Ovary (tissue), 9 donors: ENCODE results near the gene NSFL1C. TPM values are rescaled to one million over a fixed set of nuclear protein-coding genes. Genes with fewer than 3 reads are reported as not detected.

Experiments used
- DNase-seq, 5 donors: peaks; one replicate each; pipeline ENCODE4 v3.0.0-alpha.2; 2019 to 2020
- H3K27ac ChIP-seq, 2 donors: fragments of 200-600 bp; one replicate each; pipeline versions ENCODE4 v1.5.1 to v1.8.0; 2019 to 2022
- H3K27me3 ChIP-seq: fragments of 200-600 bp; one replicate; pipeline ENCODE4 v1.8.0; 2022
- H3K36me3 ChIP-seq: fragments of 200-600 bp; sonication (generic); one replicate; pipeline ENCODE4 v1.5.1; 2019
- H3K4me1 ChIP-seq: one replicate; pipeline ENCODE4 v1.8.1; 2013; ENCODE audit warnings: mild to moderate bottlenecking, moderate library complexity; ENCODE audit not compliant: insufficient read depth
- H3K4me3 ChIP-seq: fragments of 200-600 bp; sonication (generic); one replicate; pipeline ENCODE4 v1.5.1; 2017
- H3K9me3 ChIP-seq, 2 donors: fragments of 200-600 bp in 1 of 2; sonication (generic) in 1 of 2; one replicate each; pipeline versions ENCODE4 v1.5.1 to v1.8.1; 2013 to 2019; ENCODE audit warnings: mild to moderate bottlenecking in 1 of 2, moderate library complexity in 1 of 2
- EP300 ChIP-seq: sonication (generic); formaldehyde crosslinking; IDR thresholded peaks from one replicate; pipeline ENCODE4 v1.6.1; 2017; ENCODE audit warnings: antibody characterized with exemption
- POLR2A ChIP-seq: fragments of 450-650 bp; IDR thresholded peaks from one replicate; pipeline ENCODE4 v1.6.1; 2017; ENCODE audit warnings: antibody characterized with exemption, mild to moderate bottlenecking, moderate library complexity
- WGBS, 3 donors: extraction: QIAGEN DNeasy Blood & Tissue Kit in 1 of 3; methylation state at CpG; one replicate each; pipeline versions ENCODE4 v1.1.5 to v1.1.7; 2013 to 2017; 5-methylcytosine and 5-hydroxymethylcytosine counted together
- intact Hi-C, 4 donors: fragments of 100-400 bp; cut with DNase I; formaldehyde crosslinking; loops; one replicate each; pipeline versions ENCODE4 v1.11.0 to v1.15.1; 2022 to 2023
- polyA plus RNA-seq, 2 donors: library from polyadenylated mRNA; stranded (reverse); fragments of 200-250 nt in 1 of 2; fragments of 350-450 nt in 1 of 2; fragmentation: Illumina TruSeq in 1 of 2; extraction: RNeasy Lipid Tissue Mini Kit (QIAGEN cat#74804) in 1 of 2; gene quantifications; one replicate each; pipeline ENCODE4 v1.2.3, GENCODE V29; 2013 to 2014
- total RNA-seq, 7 donors: library from RNA; depleted of rRNA in 2 of 7; stranded (reverse); fragments of >200 nt in 2 of 7; fragmentation: NEBNext Ultra II Directional in 3 of 7; extraction: Animal tissue kit (Norgen Biotek cat#: 25700) in 3 of 7; gene quantifications; one replicate each; pipeline versions ENCODE4 v1.1.0 to v1.2.4, GENCODE V29; 2016 to 2023
- TF ChIP-seq, protein P1 (sequence below), 3 donors: fragments of 450-650 bp in 2 of 3; fragments of 200-600 bp in 1 of 3; IDR thresholded peaks; one replicate each; pipeline versions ENCODE4 v1.5.1 to v1.8.0; 2016 to 2022; ENCODE audit warnings: antibody characterized with exemption in 3 of 3, mild to moderate bottlenecking in 1 of 3
- donor health status: DM: no; HTN: no; CAD: no; lungs with moderate emphysema.
- donor health status: DM: no; HTN: no; CAD: no.
- donor health status: Bipolar disorder and iron deficiency.
- donor health status: DM: yes; HTN: yes; CAD: no.
- donor health status: DM: no; HTN: no; CAD: no.
- donor health status: DM: yes; HTN: yes; CAD: no.

Gene NSFL1C
- total and polyA plus RNA-seq, 9 donors = 23.4 to 105 (median 63.2) TPM

DNA sequence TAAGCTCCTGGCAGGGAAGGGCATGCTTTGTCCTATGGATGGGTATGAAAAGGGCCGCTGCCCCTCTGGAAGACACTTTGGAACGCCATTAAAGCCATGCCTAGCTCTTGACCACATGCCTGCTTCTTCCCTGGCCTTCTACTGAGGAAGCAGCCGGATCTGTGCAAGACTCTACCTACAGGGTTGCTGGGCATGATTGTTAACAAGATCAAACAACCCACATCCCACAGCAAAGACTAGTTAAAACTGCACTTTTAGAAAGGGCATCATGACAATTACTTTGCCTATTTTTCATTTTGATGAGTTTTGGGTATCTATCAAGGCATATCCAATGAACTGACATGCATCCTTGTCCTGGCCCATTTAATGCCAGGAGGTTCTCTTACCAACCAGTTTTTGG lies 25.5 kb downstream of the NSFL1C start:
- 66 to 91% (median 75%) methylated on average over 3 of the region's 3 CpGs for WGBS, 3 donors
- Histone ChIP-seq H3K36me3 (no peaks in the 10 kb centered on the region), H3K4me1 (no peaks in the 10 kb centered on the region), H3K27me3 (no peaks in the 10 kb centered on the region), H3K9me3 (no peaks in the 10 kb centered on the region), H3K4me3 (no peak overlapping the region), H3K27ac (no peak overlapping the region)
- TF ChIP-seq, protein P1, sequence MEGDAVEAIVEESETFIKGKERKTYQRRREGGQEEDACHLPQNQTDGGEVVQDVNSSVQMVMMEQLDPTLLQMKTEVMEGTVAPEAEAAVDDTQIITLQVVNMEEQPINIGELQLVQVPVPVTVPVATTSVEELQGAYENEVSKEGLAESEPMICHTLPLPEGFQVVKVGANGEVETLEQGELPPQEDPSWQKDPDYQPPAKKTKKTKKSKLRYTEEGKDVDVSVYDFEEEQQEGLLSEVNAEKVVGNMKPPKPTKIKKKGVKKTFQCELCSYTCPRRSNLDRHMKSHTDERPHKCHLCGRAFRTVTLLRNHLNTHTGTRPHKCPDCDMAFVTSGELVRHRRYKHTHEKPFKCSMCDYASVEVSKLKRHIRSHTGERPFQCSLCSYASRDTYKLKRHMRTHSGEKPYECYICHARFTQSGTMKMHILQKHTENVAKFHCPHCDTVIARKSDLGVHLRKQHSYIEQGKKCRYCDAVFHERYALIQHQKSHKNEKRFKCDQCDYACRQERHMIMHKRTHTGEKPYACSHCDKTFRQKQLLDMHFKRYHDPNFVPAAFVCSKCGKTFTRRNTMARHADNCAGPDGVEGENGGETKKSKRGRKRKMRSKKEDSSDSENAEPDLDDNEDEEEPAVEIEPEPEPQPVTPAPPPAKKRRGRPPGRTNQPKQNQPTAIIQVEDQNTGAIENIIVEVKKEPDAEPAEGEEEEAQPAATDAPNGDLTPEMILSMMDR (IDR thresholded peaks at IDR 0.05) = no peak
- no peak for TF ChIP-seq POLR2A
- intact Hi-C loops = loop anchor here in 2 of 4 donors (5.0 kb wide), 1 partner anchor 129 kb away; no protein-coding TSS in a partner anchor
- DNase-seq = no peak

DNA sequence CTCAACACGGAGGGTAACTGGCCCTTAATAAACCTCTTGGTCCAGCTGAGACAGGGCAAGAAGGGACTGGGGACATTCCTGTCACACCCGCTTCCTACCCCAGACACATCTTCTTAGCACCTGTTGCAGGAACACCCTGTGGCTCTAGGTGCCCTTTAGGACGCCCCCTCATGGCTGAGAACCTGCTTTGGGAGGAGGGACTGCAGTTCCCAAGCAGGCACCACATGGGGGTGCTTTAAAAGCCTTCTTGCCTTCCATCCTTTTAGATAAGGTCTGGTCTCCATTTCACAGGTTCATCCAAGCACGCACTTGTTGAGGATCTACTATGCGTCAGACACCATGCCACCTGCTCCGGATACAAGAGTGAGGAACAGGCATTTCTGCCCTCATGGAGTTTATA lies 26.6 kb downstream of the NSFL1C start:
- 65 to 79% (median 69%) methylated on average over 6 of the region's 6 CpGs for WGBS, 3 donors
- Histone ChIP-seq H3K4me1 (no peaks in the 10 kb centered on the region), H3K27me3 (no peaks in the 10 kb centered on the region), H3K27ac (no peak overlapping the region), H3K36me3 (no peaks in the 10 kb centered on the region), H3K9me3 (no peaks in the 10 kb centered on the region), H3K4me3 (no peak overlapping the region)
- DNase-seq = no peak
- intact Hi-C loops = loop anchor here in 2 of 4 donors (5.0 kb wide), 1 partner anchor 128 kb away; no protein-coding TSS in a partner anchor
- TF ChIP-seq, protein P1 (IDR thresholded peaks at IDR 0.05) = no peak
- TF ChIP-seq EP300 = no peak
- no peak for TF ChIP-seq POLR2A

DNA sequence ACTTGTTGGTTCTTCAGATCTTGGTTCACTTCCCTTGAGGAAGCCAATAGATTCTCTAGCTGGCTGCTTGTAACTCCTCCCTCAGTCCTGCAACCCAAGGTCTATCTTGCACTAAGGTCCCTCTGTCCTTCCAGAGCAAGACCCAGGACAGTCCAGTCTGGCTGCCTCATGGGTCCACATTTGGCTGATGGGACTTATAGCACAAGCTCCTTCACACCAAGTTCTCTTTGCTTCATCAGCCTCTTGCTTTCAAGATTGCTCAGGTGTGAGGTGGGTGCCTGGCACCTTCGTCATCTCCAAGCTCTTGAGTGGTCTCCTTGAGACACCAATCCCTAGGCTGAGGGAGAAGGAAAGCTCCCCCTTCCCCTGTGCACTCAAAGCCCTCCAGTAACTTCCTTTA lies 28.3 kb downstream of the NSFL1C start:
- Histone ChIP-seq H3K4me1 (no peaks in the 10 kb centered on the region), H3K27ac (no peak overlapping the region), H3K4me3 (no peak overlapping the region), H3K9me3 (no peaks in the 10 kb centered on the region), H3K27me3 (no peaks in the 10 kb centered on the region), H3K36me3 (no peaks in the 10 kb centered on the region)
- no peak for TF ChIP-seq POLR2A
- TF ChIP-seq, protein P1 (IDR thresholded peaks at IDR 0.05) = no peak
- TF ChIP-seq EP300 = no peak
- no peak for DNase-seq
- 0 to 95% (median 60%) methylated on average over 1 of the region's 1 CpG for WGBS, 3 donors
- intact Hi-C loops = loop anchor here in 2 of 4 donors (5.0 kb wide), 1 partner anchor 126 kb away; no protein-coding TSS in a partner anchor

DNA sequence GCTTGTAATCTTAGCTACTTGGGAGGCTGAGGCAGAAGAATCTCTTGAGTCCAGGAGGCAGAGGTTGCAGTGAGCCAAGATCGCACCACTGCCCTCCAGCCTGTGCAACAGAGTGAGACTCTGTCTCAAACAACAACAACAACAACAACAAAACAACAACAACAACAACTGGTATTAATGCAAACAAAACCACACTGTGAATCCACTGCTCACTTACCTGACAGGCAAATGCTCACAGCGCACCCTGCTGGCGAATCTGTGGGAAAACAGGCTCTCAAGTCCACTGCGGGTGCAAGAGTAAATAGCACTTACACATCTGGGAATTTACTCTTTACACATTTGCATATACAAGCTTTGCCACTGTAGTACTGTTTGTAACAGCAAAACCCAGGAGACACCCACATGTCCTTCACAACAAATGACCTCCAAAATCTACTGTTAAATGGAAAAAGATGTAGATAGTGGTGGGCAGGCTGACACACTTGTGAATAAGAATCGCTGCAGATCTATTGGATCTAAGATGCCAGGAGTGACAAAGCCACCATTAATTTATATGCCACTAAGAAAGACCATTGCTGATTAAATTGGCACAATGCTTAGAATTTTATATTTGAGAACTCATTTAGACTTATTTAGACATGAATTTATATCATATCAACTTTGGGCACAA lies 29.3 kb downstream of the NSFL1C start:
- TF ChIP-seq, protein P1 (IDR thresholded peaks at IDR 0.05) = peak; percentile 50 to 72 (median 57)
- TF ChIP-seq POLR2A (no peak), EP300 (no peak)
- DNase-seq = peak; percentile 57 to 73 (median 69)
- no peak overlapping the region for H3K27ac ChIP-seq
- intact Hi-C loops = loop anchor here in 2 of 4 donors (5.0 kb wide), 1 partner anchor 125 kb away; no protein-coding TSS in a partner anchor
- H3K4me1 ChIP-seq = no peaks in the 10 kb centered on the region
- H3K9me3 ChIP-seq = no peaks in the 10 kb centered on the region
- H3K36me3 ChIP-seq = no peaks in the 10 kb centered on the region
- H3K4me3 ChIP-seq = no peak overlapping the region
- WGBS, 3 donors = 28 to 40% (median 31%) methylated on average over 5 of the region's 5 CpGs
- no peaks in the 10 kb centered on the region for H3K27me3 ChIP-seq
